ENCODE measurements around the gene DIAPH2. TPM values are rescaled to one million over a fixed set of nuclear protein-coding genes. Genes with fewer than 3 reads are reported as not detected.
"Not testable (repeated sequence)": the region's sequence is repeated elsewhere in the genome, so short reads cannot be mapped to it uniquely, and the experiment has no call there.

Gene DIAPH2
- polyA plus RNA-seq, 3 donors, result 6.9 to 7.0 (median 6.9) TPM

DNA sequence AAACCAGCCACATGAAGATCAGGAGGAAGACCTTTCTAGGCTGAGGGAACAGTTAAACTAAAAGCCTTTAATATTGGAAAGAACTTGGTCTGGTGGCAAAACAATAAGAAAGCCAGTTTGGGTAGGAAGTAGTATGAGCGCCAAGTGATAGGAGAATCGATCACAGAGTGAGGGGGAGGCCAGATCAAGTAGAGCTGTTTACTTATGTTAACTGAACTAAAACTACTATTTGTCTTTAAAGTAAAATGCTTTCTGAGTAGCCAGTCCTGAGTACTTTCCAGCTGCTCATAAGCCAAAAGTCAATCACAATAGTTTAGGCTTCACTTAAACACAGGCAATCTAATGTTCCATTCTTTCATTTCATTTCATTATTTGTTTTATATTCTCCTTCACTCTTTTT is 136.3 kb downstream of the DIAPH2 start:
- no peak for DNase-seq

DNA sequence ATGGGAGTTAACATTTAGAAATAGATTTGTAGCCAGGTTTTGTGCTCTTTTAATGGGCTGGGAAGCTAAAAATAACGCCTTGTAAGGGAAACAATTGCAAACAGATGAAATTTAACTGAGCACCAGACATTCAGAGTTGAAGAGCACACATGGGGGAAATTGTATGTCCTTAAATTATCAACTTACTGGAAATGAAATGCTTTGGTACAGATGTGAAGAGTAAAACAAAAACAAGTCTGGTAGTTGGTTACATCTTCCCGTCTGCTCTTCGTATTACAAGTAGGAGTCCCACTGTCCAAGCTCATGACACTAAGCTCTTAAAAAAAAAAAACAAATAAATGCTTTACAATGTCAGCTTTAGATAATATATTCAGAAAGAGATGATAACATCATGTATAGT is 139.5 kb downstream of the DIAPH2 start:
- no peak for DNase-seq

DNA sequence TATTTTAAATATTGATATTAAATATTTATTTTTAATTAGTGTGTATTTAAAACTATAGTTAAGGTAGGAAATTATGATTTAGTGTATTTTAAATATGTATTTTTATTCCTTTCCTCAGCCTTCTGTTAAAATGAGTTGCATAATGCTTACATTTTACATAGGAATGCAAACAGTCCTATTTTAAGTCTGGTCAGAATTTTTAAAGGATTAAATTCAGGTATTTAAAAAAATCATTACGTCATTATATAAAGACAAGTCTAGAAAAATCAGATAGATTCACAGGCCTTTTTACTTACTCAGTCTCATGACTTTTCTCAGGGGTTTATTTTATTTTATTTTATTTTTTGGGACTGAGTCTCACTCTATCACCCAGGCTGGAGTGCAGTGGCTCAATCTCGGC is 148.7 kb downstream of the DIAPH2 start:
- DNase-seq, result no peak

DNA sequence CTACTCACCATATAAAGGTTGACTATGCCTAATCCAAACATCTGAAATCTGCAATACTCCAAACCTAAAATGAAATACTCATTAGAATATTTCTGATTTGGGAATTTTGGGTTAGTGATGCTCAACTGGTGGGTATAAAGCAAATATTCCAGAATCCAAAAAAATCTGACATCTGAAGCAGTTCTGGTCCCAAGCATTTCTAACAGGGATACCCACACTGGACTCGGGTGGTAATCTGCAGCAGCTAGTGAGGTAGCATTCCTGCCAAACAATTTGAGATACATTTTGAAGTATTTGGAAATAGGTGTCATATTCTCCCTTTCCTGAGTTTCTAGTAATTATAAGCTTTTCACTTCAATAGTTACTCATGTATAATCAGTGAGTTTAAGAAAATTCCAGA is 149.5 kb downstream of the DIAPH2 start:
- DNase-seq, result no peak

DNA sequence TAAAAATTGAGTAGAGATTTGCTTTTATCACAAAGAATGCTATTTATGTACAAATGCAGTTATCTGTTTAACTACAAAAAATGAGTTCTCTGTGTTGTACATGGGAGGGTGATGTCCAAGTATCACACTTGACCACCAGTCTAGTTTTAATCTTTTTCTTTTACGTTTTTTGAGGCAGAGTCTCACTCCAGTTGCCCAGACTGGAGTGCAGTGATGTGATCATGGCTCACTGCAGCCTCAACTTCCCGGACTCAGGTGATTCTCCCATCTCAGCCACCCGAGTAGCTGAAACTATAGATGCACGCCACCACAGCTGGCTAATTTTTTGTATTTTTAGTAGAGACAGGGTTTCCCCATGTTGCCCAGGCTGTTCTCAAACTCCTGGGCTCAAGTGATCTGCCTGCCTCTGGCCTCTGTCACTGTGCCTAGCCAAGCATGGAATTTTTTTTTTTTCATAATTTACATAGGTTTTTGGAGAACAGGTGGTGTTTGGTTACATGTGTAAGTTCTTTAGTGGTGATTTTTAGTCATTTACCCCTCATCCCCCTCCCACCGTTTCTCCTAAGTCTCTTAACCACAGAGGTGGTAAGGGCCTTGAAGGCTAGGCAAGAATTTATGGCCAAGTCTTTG is 151.1 kb downstream of the DIAPH2 start:
- DNase-seq, result no peak

DNA sequence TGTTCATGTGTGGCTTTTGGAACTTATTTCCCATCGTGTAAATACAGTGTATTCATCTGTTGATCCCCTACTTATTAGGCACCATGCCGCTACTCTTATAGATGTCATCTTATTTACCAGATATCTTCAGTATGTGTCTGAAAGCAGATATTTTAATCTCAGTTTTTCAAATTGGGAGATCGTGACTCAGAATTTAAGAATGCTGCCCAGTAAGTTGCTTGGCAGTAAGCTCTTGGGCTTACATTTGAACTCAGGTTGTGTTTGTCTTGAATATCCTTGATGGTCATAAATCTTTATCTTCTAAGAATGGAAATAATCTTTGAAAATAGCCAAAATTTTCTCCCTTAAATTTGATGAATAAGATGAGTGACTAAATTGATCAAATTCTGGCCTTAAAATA is 153.2 kb downstream of the DIAPH2 start:
- no peak for DNase-seq

DNA sequence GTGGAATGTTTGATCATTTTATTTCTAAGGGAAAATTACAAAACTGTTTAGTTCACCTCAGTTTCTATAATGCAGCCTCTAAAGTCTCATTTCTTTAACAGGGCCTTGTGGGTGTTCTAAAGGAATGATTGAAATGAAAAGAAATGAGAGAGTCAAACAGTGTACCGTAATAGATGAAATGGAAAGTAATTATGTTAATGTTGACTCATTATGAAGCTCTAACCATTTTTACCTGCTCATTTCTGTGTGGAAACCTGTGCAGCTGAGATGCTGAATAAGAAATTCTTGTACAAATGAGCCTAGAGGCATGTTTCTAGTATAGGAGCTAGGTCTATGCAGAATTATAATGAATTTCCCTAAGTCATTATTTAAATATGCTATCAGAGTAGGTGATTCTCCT is 153.9 kb downstream of the DIAPH2 start:
- no peak for DNase-seq

DNA sequence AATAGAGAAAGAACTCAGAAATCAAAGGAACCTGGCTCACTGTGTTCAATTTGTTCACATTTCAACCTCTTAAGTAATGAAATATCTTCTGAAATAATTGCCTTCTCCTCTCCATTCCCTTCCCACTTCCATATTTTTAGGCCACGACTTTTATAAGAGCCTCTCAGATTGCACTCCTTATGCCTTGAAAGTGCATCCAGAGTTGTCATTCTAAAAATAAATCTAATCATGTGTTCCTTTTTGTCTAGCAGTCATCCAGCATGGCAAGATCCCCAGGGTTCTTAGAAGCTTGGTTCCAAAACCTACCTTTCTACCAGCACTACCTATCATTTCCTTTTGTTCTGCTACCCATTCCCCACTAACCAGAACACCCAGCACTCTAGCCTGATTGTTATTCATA is 156.7 kb downstream of the DIAPH2 start:
- no peak for DNase-seq

DNA sequence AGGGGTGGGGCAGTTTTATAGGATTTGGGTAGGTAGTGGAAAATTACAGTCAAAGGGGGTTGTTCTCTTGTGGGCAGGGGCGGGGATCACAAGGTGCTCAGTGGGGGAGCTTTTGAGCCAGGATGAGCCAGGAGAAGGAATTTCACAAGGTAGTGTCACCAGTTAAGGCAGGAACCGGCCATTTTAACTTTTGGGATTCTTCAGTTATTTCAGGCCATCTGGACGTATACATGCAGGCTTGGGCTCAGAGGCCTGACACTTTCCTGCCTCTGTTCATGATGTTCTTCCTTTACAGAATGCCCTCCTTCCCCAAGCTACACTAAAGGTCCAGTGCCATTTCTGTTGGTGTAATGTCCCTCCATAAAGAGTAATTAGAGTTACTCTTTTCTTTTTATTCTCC is 157.2 kb downstream of the DIAPH2 start:
- DNase-seq, result not testable (repeated sequence)

DNA sequence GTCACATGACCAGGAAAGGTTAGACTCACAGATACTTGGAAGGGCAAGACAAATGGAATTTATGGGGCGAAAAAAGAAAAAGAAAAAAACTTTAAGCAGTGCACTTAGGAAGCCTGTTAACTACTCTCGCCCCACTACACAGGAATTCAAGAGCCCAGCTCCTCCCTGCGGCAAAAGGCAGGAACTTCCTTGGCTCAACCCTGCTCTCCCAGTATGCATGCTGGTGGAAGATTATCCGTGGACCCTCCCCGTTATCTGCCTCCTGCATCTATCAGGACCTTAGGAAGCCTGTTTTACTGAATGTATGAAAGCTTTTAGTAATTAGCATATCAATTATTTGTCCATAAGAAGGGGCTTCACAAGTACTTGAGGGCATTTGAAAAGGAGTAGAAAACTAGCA is 158.9 kb downstream of the DIAPH2 start:
- peak; percentile 21 for DNase-seq

DNA sequence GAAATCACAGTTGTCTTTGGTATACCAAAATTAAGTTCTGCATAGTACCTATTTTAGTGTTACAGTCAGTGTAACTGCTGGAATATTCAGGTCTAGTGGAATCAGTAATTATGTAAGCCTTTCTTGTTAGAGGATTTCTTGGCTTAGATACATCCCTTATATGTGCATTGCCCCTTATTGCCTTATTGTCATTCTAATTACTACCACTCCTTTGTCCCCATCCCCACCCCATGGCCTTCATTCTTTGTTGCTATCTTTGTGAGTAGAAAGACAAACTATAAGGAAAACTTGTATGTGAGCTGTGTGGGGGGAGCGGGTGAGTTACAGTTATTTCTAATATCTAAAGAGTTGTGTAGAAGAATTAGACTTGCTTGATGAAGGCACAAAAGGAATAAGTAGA is 162.2 kb downstream of the DIAPH2 start:
- no peak for DNase-seq

DNA sequence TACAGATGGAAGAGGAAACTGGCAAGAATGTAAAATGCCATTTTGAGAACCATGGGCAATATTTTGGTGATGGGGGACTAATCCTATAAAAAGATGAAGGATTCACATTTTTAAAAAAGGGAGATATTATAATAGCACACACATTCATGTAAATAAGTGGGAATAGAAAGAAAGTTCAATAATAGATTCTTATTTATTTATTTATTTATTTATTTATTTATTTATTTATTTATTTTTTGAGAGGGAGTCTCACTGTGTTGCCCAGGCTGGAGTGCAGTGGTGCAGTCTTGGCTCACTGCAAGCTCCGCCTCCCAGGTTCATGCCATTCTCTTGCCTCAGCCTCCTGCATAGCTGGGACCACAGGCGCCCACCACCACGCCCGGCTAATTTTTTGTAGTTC is 174.8 kb downstream of the DIAPH2 start:
- DNase-seq, result not testable (repeated sequence)

DNA sequence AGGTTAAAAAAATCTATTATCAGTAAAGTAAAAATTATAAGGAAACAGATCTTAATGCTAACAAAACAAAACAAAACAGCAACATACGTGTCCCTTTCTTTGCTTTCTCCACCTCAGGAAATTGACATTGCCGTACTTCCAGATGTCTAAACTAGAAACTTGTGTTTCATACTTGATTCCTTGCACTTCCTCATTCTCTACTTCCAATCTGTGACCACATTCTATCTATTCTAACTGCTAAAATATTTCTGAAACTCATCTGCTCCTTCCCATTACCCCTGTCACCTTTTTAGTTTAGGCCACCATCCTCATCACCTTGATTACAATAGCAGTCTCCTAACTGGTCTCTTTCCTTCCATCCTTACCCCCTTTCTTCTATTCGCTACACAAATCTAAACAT is 176.6 kb downstream of the DIAPH2 start:
- DNase-seq, result no peak

DNA sequence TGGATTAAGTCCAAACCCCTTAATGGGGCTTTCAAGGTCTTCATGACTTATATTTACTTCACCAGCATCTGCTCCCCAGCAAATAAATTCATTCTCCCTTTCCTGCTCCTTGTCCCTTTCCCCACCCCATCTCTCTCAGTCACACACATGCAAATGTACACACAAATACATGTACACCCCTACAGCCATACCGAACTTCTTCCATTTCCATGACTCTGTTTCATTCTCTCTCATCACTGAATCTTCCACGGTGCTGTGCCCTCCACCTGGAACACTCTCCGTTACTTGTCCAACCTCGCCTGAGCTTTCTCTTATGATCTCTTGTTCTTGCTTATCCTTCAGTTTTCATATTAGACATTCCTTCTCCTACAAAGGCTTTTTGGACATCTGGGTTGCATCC is 177.0 kb downstream of the DIAPH2 start:
- no peak for DNase-seq

DNA sequence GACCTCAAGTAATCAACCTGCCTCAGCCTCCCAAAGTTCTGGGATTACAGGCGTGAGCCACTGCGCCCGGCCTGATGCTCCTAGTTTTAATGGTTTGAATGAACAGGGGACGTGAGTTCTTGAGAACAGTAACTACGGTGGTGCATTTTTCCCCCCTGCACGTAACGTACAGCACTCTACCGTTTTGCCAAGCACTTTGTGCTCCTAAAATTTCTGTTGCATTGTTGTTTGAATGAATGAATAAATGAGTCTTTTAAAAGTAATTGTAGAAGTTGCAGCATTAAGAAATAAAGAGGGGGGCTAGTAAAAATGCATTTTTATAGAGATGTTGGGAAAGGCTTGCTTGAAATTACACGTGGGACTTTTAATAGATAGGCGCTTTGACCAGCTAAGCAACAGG is 199.0 kb downstream of the DIAPH2 start, which contains the start of gene RPA4:
Gene RPA4, plus strand, starts transcription at position 301 of the 400 bp plus-strand sequence. CDS start 403 bp downstream, outside the sequence.
- no peak for DNase-seq

DNA sequence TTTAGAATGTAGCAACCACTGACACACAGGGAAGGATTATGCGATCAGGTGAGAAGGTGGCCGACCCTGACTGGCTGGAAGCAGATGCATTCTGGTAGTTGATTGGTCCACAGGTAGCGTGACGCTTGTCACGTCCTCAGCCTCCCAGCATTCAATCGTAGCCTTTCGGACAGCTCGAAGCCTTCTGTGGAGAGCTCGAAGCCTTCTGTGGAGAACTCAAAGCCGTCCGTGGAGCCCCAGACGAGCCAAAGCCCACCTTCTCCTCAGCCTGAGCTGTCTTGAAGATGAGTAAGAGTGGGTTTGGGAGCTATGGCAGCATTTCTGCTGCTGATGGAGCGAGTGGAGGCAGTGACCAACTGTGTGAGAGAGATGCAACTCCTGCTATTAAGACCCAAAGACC is 199.4 kb downstream of the DIAPH2 start:
- DNase-seq, result no peak

DNA sequence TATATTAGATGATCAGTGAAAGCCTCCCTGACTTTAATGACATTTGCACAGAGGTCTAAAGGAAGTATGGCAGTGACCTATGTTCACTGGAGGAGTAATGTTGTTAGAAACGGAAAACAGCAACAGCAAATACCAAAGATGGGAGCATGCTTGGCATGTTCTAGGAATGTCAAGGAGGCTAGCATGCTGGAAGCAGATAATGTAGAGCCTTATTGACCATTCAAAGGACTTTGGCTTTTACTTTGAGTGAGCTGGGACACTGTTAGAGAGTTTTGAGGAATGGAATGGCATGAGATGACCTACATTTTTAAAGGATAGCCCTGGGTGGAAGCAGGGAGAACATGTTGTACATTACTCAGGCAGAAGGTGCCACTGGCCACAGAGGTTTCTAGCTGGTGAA is 205.1 kb downstream of the DIAPH2 start:
- DNase-seq, result no peak

DNA sequence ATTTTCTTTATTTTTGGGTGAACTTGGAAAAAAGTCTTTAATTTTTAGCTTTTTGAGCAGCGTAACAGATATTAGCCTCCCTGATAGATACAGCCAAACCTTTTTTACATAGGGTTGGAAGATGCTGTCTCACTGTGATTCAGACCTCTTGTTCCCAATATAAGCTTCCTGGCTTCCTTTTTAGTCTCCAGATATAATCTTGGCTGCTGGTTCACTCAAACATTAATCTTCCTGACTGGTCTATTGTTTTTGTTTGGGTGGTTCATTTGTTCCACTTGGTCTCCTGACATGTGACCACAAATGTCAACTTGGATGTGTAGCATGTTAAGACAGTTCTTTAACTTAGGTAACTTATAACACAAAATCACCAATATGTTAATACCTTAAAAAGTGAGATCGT is 222.1 kb downstream of the DIAPH2 start:
- DNase-seq, result no peak

DNA sequence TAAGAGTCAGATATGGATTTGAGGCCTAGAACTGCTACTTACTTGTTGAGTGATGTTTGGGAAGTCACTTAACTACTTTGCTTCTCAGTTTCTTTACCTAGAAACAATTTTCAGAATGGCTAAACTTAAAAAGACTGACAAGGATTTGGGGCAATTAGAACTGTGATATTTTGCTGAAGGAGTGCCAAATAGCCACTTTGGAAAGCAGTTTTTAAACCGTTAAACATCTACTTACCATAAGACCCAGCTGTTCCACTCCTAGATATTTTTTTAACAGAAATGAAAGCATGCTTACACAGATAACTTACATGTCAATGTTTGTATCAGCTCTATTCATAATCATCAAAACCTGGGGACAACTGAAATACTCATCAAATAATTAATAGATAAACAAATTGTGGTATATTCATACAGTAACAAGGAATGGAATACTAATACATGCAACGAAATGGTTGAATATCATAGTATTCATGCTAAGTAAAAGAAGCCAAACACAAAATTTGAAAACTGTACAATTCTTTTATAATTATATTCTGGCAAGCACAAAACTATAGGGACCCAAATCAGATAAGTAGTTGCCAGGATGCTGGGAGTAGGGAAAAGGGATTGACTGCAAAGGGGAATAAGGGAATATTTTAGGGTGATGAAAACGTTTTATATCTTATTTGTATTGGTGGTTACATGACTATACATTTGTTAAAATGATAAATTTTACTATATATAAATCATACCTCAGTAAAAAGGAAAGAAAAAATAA is 223.1 kb downstream of the DIAPH2 start:
- no peak for DNase-seq

DNA sequence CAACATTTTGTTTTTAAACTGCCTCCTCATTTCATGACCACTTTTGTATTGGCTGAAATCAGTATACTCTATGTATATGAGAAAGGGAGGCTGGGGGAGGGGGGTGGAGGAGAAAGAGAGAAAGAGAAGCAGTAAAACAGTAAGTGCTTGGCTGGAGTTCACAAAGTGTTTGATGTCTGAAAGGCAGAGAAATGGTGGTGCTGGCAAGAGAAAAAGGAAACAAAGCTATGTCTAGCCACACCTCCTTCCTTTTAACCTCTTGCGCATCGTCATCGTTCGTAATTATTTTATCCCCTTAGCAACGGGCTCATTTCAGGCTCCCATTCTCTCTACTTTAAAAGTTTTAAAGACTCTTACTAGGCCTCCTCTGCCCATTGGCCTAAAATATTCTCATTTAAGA is 224.6 kb downstream of the DIAPH2 start:
- no peak for DNase-seq

DNA sequence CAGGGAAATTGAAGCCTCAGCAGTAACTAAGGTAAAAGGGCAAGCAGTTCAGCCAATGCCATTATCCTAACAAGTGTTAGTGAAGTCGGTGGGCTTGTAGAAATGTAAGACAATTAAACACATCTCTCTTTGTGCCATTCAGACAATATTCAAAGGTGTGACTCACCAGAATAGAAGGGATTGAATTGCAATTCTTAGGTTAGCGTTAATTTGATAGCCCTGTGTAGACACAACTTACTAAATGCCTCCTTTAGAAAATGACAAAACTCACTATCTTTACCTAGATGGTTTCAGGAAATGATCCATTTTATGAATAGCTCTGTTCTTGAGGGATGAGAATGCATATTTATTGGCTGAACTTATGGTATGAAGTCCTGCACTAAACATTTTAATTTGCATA is 234.2 kb downstream of the DIAPH2 start:
- DNase-seq, result no peak

DNA sequence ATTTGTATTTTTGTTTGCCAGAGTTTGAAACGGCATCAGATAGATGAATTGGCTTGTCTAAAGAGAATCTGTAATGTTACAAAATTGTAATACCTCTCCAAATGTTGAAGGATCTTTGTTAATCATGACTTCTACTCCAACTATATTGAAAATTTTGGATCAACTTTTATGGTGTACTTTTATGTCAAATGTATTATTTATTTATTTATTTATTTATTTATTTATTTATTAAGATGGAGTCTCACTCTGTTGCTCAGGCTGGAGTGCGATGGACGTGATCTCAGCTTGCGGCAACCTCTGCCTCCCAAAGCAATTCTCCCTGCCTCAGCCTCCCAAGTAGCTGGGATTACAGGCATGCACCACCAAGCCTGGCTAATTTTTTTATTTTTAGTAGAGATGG is 235.0 kb downstream of the DIAPH2 start:
- DNase-seq, result no peak

DNA sequence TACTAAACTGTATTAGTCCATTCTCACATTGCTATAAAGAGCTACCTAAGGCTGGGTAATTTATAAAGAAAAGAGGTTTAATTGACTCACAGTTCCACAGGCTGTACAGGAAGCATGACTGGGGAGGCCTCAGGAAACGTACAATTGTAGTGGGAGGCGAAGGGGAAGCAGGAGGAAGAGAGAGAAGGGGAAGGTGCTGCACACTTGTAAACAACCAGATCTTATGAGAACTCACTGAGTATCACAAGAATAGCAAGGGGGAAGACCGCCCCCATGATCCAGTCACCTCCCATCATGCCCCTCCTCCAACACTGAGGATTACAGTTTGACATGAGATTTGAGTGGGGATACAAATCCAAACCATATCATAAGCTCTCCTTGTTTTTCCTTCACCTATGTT is 239.9 kb downstream of the DIAPH2 start:
- DNase-seq, result no peak

DNA sequence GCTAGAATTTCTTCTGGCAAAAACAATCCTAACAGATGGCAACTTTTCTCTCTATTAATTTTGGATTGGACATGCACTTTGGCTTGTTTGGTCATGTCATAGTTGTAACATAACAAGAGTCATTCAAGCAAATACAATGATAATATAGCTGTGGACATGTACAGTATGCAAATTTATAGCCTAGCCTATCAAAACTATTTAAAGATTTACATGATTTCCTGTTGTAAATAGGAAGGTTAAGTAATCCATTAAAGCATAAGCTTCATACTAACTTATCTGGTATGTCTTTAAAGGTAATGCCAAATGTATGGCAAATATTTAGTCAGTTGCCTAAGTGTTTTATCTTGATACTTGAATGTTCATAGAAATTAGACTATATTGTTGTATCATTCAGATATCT is 244.4 kb downstream of the DIAPH2 start:
- no peak for DNase-seq
